Body of pancreas (tissue), 4 donors: ENCODE data around the gene GLUD2. TPM values are rescaled to one million over a fixed set of nuclear protein-coding genes. Genes with fewer than 3 reads are reported as not detected.
"Not testable (repeated sequence)": the region's sequence is repeated elsewhere in the genome, so short reads cannot be mapped to it uniquely, and the experiment has no call there.

ENCODE experiments used
- ATAC-seq: fragments of 150-250 bp; one replicate; pipeline ENCODE4 v1.9.1; 2016
- DNase-seq, 4 donors: peaks; one replicate each; pipeline ENCODE4 v3.0.0-alpha.2; 2019
- H3K27ac ChIP-seq, 4 donors: fragments of 200-600 bp; sonication (generic); 1 replicate in 3 of 4; 2 replicates in 1 of 4; pipeline versions ENCODE4 v1.5.1 to v1.6.1; 2016 to 2019; ENCODE audit warnings: mild to moderate bottlenecking in 1 of 4, mixed read lengths in 1 of 4, moderate library complexity in 1 of 4
- H3K27me3 ChIP-seq, 2 donors: fragments of 200-600 bp; sonication (generic); one replicate each; pipeline ENCODE4 v1.6.0; 2016; ENCODE audit warnings: mild to moderate bottlenecking in 1 of 2
- H3K36me3 ChIP-seq, 2 donors: fragments of 200-600 bp; sonication (generic); replicated peaks in 1 of 2; 2 replicates each; pipeline ENCODE4 v1.5.1; 2016; ENCODE audit warnings: low read depth in 2 of 2; ENCODE audit not compliant: insufficient read depth in 1 of 2
- H3K4me1 ChIP-seq: fragments of 200-600 bp; sonication (generic); one replicate; pipeline ENCODE4 v1.6.0; 2016
- H3K4me3 ChIP-seq, 2 donors: fragments of 200-600 bp; sonication (generic); 1 replicate in 1 of 2; 2 replicates in 1 of 2; pipeline ENCODE4 v1.5.1; 2016 to 2019
- H3K9me3 ChIP-seq, 3 donors: fragments of 200-600 bp; sonication (generic); 1 replicate in 2 of 3; 2 replicates in 1 of 3; pipeline ENCODE4 v1.5.1; 2016
- CTCF ChIP-seq, 7 experiments: fragments of 450-650 bp in 4 of 7; fragments of 200-600 bp in 3 of 7; sonication (generic) in 3 of 7; IDR thresholded peaks; one replicate each; pipeline ENCODE4 v1.5.1; 2016 to 2019; ENCODE audit warnings: antibody characterized with exemption in 7 of 7
- POLR2A ChIP-seq, 3 donors: fragments of 450-650 bp; IDR thresholded peaks; one replicate each; pipeline ENCODE4 v1.6.1; 2016; ENCODE audit warnings: antibody characterized with exemption in 3 of 3, mild to moderate bottlenecking in 2 of 3
- WGBS, 2 donors: methylation state at CpG; one replicate each; pipeline ENCODE4 v1.1.5; 2017; 5-methylcytosine and 5-hydroxymethylcytosine counted together
- intact Hi-C: fragments of 100-400 bp; cut with DNase I; formaldehyde crosslinking; loops from one replicate; pipeline ENCODE4 v1.15.1; 2023
- total RNA-seq, 2 donors: library from RNA; depleted of rRNA; stranded (reverse); fragments of >200 nt; gene quantifications; one replicate each; pipeline ENCODE4 v1.1.0, GENCODE V29; 2016

GLUD2 gene
- 1 to 10 TPM; 3.1 to 4.0 TPM for total RNA-seq

GRCh38 chrX:121047441-121048419, at the start of gene GLUD2:
GLUD2 (plus strand) TSS chrX:121047610; CDS start chrX:121047685, 75 bp downstream.
- TF ChIP-seq CTCF (IDR thresholded peaks at IDR 0.05): peak in 5 of 7 experiments; percentile 25 to 46 (median 35)
- TF ChIP-seq POLR2A (IDR thresholded peaks at IDR 0.05): peak in 1 of 3 donors; percentile 8
- H3K4me1 ChIP-seq, H3K9me3 ChIP-seq, H3K27ac ChIP-seq, H3K4me3 ChIP-seq, H3K36me3 ChIP-seq, intact Hi-C loops, H3K27me3 ChIP-seq: not testable (repeated sequence)
- peak; percentile 67 to 78 (median 71) for DNase-seq
- WGBS, 2 donors: 16 to 17% methylated on average over 18 to 55 of the region's 82 CpGs
- ATAC-seq: peak; percentile 92

- WGBS, 2 donors: 67 to 79% methylated on average over 3 of the region's 3 CpGs
- no peak overlapping the region for H3K27ac ChIP-seq
- H3K27me3 ChIP-seq: no peaks in the 10 kb centered on the region
- no peaks in the 10 kb centered on the region for H3K9me3 ChIP-seq
- DNase-seq (no peak), ATAC-seq (no peak)
- H3K4me1 ChIP-seq: no peaks in the 10 kb centered on the region
- intact Hi-C loops: no loop called here
- no peak for TF ChIP-seq CTCF (IDR thresholded peaks at IDR 0.05)
- no peak for TF ChIP-seq POLR2A (IDR thresholded peaks at IDR 0.05)
- no peaks in the 10 kb centered on the region for H3K36me3 ChIP-seq
- H3K4me3 ChIP-seq: no peak overlapping the region
Measured at GRCh38 chrX:120999413-120999812, 48.0 kb upstream of the GLUD2 start.

GRCh38 chrX:121000589-121000988, 46.8 kb upstream of the GLUD2 start:
- no peaks in the 10 kb centered on the region for H3K9me3 ChIP-seq
- no peaks in the 10 kb centered on the region for H3K36me3 ChIP-seq
- no peak for DNase-seq
- intact Hi-C loops: no loop called here
- no peaks in the 10 kb centered on the region for H3K4me1 ChIP-seq
- H3K4me3 ChIP-seq: no peak overlapping the region
- ATAC-seq: no peak
- peak in 4 of 7 experiments; percentile 11 to 34 (median 26) for TF ChIP-seq CTCF (IDR thresholded peaks at IDR 0.05)
- no peak for TF ChIP-seq POLR2A (IDR thresholded peaks at IDR 0.05)
- H3K27me3 ChIP-seq: no peaks in the 10 kb centered on the region
- 38 to 42% methylated on average over 4 of the region's 4 CpGs for WGBS, 2 donors
- no peak overlapping the region for H3K27ac ChIP-seq

- Histone ChIP-seq H3K4me1 (no peaks in the 10 kb centered on the region), H3K27me3 (no peaks in the 10 kb centered on the region), H3K4me3 (no peak overlapping the region), H3K27ac (no peak overlapping the region), H3K36me3 (no peaks in the 10 kb centered on the region), H3K9me3 (no peaks in the 10 kb centered on the region)
- DNase-seq (no peak), ATAC-seq (no peak)
- intact Hi-C loops: no loop called here
- no peak for TF ChIP-seq POLR2A (IDR thresholded peaks at IDR 0.05)
- TF ChIP-seq CTCF (IDR thresholded peaks at IDR 0.05): no peak
- WGBS, 2 donors: 56 to 57% methylated on average over 1 of the region's 1 CpG
Measured at GRCh38 chrX:121008920-121009319, 38.5 kb upstream of the GLUD2 start.
